Effector memory CD4-positive, alpha-beta T cell (primary cell): ENCODE data around the gene TGFBR2.

Source experiments
- DNase-seq, 3 donors: peaks; one replicate each; pipeline ENCODE4 v3.0.0-alpha.2; 2020
- H3K27ac ChIP-seq: 2 replicates; pipeline ENCODE4 v1.7.0; 2013; ENCODE audit warnings: mild to moderate bottlenecking, low read length, moderate library complexity; ENCODE audit not compliant: insufficient read depth, poor library complexity, severe bottlenecking
- H3K27me3 ChIP-seq: replicated peaks from 2 replicates; pipeline ENCODE4 v1.7.0; 2013; ENCODE audit warnings: mild to moderate bottlenecking, low read length; ENCODE audit not compliant: insufficient read depth, control insufficient read depth, poor library complexity, severe bottlenecking
- H3K36me3 ChIP-seq: 2 replicates; pipeline ENCODE4 v1.7.0; 2013; ENCODE audit warnings: mild to moderate bottlenecking, low read length, moderate library complexity; ENCODE audit not compliant: control insufficient read depth, insufficient read depth
- H3K4me1 ChIP-seq: 2 replicates; pipeline ENCODE4 v1.7.0; 2013; ENCODE audit warnings: low read length, mild to moderate bottlenecking; ENCODE audit not compliant: control insufficient read depth, insufficient read depth, poor library complexity, severe bottlenecking
- H3K4me3 ChIP-seq: 2 replicates; pipeline ENCODE4 v1.7.0; 2013; ENCODE audit warnings: low read length, low read depth, mild to moderate bottlenecking; ENCODE audit not compliant: insufficient read depth, poor library complexity, severe bottlenecking
- H3K9me3 ChIP-seq: 2 replicates; pipeline ENCODE4 v1.7.0; 2013; ENCODE audit warnings: mild to moderate bottlenecking, low read length, moderate library complexity; ENCODE audit not compliant: control insufficient read depth

Gene TGFBR2

GRCh38 chr3:30625541-30626438, 19.4 kb downstream of the TGFBR2 start:
- DNase-seq: no peak

GRCh38 chr3:30626443-30627180, 20.2 kb downstream of the TGFBR2 start:
- Histone ChIP-seq H3K36me3 (peaks cover 4% of the 10 kb centered on the region), H3K4me1 (peaks cover 66% of the 10 kb centered on the region), H3K9me3 (no peaks in the 10 kb centered on the region), H3K27me3 (no peaks in the 10 kb centered on the region), H3K4me3 (no peak overlapping the region), H3K27ac (peak overlapping the region; percentile 61)
- no peak for DNase-seq

More at GRCh38 chr3:30625541-30626438, 19.4 kb downstream of the TGFBR2 start:
- Histone ChIP-seq H3K4me3 (no peak overlapping the region), H3K27ac (peak overlapping the region; percentile 17), H3K36me3 (peaks cover 4% of the 10 kb centered on the region), H3K4me1 (peaks cover 71% of the 10 kb centered on the region), H3K9me3 (no peaks in the 10 kb centered on the region), H3K27me3 (no peaks in the 10 kb centered on the region)

DNA sequence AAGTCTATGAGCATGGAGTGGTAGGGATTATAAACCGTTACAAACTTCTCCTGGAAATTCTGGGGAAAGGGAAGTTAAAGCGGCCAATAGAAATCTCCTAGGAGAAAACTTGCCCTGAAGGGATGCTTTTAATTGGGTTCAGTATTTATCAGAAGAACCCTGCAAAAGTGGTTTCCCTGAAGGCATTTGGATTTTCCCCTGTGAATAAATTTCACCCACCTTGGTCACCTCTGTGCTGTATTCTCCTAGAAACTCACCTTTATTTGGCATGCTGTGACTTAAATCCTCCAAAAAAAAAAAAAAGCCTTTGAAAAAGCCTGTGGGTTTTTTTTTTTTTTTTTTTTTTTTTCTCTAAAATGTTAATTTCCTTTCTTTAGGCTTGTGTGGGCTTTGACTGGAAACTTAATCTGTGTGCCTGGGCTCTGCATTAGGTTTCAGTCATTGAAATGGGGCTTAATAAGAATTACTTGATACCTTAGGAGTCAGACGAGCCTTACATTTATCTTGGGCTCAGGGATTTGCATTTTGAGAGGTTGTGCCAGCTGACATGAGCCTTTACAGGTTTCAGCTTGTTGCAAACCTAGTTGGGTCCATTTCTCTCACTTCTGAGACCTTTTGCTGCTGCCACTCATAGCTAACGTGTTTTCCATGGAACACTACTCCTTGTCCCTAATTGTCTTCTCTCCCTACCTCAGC, 22.0 kb downstream of the TGFBR2 start:
- H3K27ac ChIP-seq: peak overlapping the region; percentile 61

DNA sequence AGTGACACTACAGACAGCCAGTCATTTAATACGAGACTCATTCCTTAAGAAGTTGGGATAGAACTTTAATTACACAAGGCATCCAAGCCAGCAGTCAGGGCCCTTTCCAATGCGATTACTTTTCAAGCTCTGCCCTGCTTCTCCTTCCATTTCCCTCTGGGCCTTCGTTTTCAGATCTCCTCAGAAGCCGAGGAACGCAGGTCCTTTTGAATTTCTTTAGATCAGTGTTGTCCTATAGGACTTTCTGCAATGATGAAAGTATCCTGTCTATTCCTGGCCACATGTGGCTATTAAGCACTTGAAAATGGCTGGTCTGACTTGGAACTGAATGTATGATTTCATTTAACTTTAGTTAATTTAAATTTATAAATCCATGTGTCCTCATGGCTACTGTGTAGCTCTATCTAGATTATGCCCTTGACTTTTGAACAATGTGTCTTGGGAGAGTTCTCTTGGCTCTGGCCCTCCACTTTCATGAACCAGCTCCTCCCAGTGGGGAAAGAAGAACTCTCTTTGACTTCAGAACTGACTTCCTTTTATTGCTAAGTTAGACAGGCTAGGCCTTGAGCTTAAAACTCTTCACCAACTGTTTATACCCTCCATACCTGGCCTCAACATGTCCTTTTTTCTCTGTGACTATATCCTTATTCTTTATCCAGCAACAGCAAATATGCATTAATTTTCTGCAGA, 22.6 kb downstream of the TGFBR2 start:
- no peaks in the 10 kb centered on the region for H3K27me3 ChIP-seq
- peaks cover 3% of the 10 kb centered on the region for H3K36me3 ChIP-seq
- peak overlapping the region; percentile 61 for H3K27ac ChIP-seq
- H3K4me3 ChIP-seq: no peak overlapping the region
- H3K4me1 ChIP-seq: peaks cover 77% of the 10 kb centered on the region
- DNase-seq: no peak
- no peaks in the 10 kb centered on the region for H3K9me3 ChIP-seq

More for the DNA sequence above, 22.0 kb downstream of the TGFBR2 start:
- Histone ChIP-seq H3K4me1 (peaks cover 71% of the 10 kb centered on the region), H3K36me3 (peaks cover 4% of the 10 kb centered on the region), H3K4me3 (no peak overlapping the region), H3K9me3 (no peaks in the 10 kb centered on the region), H3K27me3 (no peaks in the 10 kb centered on the region)
- no peak for DNase-seq

GRCh38 chr3:30629746-30630145, 23.3 kb downstream of the TGFBR2 start:
- Histone ChIP-seq H3K27ac (peak overlapping the region; percentile 61), H3K36me3 (no peaks in the 10 kb centered on the region), H3K27me3 (no peaks in the 10 kb centered on the region), H3K4me3 (no peak overlapping the region), H3K4me1 (peaks cover 83% of the 10 kb centered on the region), H3K9me3 (no peaks in the 10 kb centered on the region)
- DNase-seq: no peak

- peak overlapping the region; percentile 61 for H3K27ac ChIP-seq
- H3K9me3 ChIP-seq: no peaks in the 10 kb centered on the region
- peaks cover 90% of the 10 kb centered on the region for H3K4me1 ChIP-seq
- no peaks in the 10 kb centered on the region for H3K36me3 ChIP-seq
- no peak for DNase-seq
- H3K27me3 ChIP-seq: no peaks in the 10 kb centered on the region
- H3K4me3 ChIP-seq: no peak overlapping the region
These were observed 24.0 kb downstream of the TGFBR2 start for GRCh38 chr3:30630238-30631030.

DNA sequence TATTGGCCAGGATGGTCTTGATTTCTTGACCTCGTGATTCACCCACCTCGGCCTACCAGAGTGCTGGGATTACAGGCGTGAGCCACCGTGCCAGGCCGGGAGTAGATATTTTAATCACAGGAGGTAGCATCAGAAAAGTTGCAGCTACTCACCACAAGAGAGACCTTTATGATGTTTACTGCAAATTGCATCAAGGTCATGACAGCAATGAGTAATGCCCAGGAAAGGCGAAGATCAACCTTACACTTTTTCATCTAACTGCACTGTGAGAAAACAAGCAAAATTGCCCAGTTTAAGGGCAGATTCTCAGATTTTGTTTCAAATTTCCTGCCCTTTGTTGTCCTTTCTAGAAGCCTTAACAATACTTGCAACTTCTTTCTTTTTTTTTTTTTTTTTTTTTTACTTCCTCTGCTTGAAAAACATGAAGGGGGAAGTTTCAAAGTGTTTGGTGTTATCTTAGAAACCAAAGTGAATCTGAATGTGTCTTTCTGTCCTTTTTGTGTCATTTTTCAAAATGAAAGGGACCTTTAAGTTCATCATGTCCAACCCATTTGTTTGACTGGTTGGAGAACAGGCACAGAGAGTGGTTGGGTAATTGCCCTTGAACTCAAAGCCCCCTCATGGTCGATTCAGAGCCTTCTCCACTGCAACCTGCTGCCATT, 25.0 kb downstream of the TGFBR2 start:
- H3K27me3 ChIP-seq: no peaks in the 10 kb centered on the region
- peak overlapping the region; percentile 61 for H3K27ac ChIP-seq
- H3K4me3 ChIP-seq: no peak overlapping the region
- no peaks in the 10 kb centered on the region for H3K9me3 ChIP-seq
- DNase-seq: peak in 2 of 3 donors; percentile 13 to 37
- no peaks in the 10 kb centered on the region for H3K36me3 ChIP-seq
- peaks cover 88% of the 10 kb centered on the region for H3K4me1 ChIP-seq

- Histone ChIP-seq H3K27ac (peak overlapping the region; percentile 61), H3K4me1 (peaks cover 88% of the 10 kb centered on the region), H3K4me3 (no peak overlapping the region), H3K27me3 (no peaks in the 10 kb centered on the region), H3K36me3 (no peaks in the 10 kb centered on the region), H3K9me3 (no peaks in the 10 kb centered on the region)
- DNase-seq: no peak
These were observed 25.7 kb downstream of the TGFBR2 start for GRCh38 chr3:30632065-30632464.
